HG03064 (cell line): Measurements from ENCODE around the gene PCGF1.

Experiments used
- ATAC-seq: cut with Tn5 transposase; IDR thresholded peaks from one replicate; pipeline ENCODE4 v1.9.1; 2021; ENCODE audit warnings: low read depth; ENCODE audit not compliant: unreplicated experiment

The PCGF1 gene

DNA sequence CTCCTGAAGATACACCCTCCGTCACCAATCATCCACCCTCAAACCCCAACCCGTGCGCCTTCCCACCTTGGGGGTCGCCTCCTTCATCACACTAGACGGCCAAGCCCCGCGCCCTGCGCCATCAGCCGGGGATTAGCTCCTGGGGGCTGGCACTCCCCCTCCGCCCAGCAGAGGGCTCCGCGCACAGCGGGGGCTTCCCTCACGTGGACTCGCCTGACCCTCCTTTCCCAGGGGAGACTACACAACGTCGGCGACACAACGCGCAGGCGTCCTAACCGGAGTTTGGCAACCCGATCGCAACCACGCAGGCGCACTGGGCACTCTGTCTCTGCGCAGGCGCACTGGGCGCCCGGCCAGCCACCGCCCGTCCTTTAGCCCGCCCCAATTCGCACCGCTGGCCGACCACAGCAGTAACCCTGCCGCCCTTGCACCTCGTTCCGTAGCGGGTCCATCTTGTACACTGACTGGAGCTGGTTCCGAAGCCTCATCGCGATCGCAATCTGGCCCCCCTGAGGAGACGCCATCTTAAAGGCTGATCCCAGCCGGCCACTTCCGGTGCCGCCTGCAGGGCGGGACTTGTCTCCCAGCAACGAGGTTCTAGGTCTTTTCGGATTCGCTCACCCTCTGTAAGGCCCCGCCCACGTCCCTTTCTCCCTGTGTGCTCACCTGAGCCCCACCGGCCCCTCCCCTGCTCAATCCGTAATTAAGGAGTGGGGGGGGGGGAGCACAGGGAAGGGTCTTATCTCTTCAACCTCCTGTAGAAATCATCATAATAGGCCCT, at the start of gene PCGF1:
Gene PCGF1, minus strand, starts transcription at position 551 of the 781 bp plus-strand sequence. Its CDS starts 27 bp downstream, at position 524.
- ATAC-seq: peak; percentile 80

DNA sequence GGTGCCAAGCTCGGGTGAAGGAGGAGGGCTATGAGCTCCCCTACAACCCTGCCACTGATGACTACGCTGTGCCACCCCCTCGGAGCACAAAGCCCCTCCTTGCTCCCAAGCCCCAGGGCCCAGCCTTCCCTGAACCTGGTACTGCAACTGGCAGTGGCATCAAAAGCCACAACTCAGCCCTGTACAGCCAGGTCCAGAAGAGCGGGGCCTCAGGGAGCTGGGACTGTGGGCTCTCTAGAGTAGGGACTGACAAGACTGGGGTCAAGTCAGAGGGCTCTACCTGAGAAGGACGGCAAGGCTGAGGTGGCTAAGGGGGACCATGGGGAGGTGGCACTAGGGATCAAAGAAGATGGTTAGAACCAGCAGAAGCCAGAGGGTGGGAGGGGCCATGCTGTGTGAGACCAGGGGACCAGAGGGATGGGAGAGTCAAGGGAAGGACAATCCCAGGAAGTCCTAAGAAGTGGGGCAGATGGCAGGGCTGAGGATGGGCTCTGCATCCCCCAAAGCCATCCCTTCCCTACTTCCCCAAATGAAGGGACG, 49.4 kb upstream of the PCGF1 start:
- ATAC-seq: no peak

DNA sequence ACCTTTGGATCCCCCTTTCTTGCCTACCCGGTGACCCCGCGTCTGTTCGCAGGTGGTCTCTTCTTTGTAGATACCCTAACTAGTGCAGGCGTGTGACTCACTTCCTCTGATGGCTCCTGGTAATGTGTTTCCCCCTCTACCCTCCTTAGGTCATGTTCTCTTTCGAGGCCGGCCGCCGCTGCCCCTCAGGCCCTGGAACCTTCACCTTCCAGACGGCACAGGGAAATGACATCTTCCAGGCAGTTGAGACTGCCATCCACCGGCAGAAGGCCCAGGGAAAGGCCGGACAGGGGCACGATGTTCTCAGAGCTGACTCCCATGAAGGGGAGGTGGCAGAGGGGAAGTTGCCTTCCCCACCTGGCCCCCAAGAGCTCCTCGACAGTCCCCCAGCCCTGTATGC, 48.7 kb upstream of the PCGF1 start:
- no peak for ATAC-seq

DNA sequence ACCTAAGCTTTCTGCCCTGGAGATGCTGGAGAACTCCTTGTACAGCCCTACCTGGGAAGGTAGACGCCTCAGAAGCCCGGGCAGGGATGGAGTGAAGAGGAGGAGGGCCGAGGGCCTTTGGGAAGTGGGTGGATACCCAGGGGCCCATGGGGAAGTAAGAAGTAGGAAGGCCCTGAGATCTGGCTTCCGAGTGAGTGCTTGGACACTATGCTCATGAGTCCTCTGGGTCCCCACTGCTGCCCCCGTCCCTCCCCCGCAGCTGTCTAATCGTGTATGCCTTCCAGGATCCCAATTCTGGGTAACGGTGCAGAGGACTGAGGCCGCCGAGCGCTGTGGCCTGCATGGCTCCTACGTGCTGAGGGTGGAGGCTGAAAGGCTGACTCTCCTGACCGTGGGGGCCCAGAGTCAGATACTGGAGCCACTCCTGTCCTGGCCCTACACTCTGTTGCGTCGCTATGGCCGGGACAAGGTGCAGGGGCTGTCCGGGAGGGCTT, 48.2 kb upstream of the PCGF1 start:
- no peak for ATAC-seq

DNA sequence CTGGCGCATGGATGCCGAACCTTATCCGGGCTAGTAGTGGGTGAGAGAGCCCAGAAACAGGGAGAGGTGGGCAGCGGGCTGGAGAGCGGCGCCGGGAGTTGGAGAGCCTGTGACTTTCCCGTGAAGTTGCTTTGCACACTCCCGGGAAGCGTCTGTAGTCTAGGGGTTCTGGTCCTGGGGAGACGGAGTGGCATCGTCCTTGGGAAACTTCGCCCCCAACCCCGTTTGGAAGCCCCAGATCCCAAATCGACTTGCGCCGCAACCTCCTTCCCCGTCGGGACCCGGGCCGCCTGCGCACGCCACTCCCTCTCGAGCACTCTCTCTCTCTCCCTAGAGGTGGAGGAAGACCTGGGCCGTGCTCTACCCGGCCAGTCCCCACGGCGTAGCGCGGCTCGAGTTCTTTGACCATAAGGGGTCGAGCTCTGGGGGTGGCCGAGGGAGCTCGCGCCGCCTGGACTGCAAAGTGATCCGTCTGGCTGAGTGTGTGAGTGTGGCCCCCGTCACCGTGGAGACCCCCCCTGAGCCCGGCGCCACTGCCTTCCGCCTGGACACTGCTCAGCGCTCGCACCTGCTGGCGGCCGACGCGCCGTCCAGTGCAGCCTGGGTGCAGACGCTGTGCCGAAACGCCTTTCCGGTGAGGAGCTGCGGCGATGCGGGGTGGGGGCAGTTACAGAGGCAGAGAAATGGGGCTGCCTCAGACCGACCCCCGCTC, 47.5 kb upstream of the PCGF1 start:
- ATAC-seq: no peak

DNA sequence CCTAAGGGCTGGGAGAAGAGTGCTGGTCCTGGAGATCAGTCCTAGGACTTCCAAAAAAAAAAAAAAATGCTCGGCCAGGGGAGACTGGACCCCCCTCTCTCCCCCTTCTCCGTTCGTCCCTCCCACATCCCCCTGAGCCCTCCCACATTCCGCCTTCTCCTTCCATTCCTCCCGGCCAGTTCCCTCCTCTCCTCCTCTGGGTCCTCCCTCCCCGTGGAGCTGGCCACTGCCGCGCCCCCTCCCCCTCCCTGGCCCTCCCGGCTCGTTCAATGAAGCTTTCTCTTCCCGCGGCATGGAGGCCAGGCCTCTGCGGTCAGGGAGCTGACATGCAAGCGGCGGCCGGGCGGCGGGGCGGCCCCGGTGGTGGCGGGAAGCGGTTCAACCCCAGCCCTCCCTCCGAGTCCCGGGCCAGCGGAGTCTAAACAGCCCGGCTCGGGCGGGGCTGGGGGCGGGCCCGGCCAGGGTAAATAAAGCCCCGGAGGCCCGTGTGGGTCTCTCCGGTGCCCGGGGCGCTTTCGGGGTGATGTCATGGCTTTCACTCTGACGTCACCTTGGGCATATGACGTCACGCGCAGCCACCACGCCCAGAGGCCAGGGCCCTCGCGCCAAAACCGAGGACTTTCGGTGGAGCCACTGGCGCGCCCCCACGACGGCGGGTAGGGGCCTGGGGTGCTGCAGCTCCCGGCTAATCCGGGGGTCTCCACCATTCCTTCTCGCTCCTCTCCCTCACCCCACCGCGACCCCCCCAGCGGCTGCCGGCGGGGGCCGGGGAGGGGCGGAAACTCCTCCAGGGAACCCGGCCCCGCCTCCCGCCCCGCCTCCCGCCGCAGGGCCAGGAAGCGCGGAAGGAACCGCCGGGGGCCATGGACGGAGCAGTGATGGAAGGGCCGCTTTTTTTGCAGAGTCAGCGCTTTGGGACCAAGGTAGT, 46.7 kb upstream of the PCGF1 start, which contains the start of the genes DOK1 and LOXL3:
Gene DOK1, plus strand, starts transcription at position 829 of the 928 bp plus-strand sequence. Its CDS starts 35 bp downstream, at position 864.
Gene LOXL3, minus strand, starts transcription at position 51 of the 928 bp plus-strand sequence. CDS start 1,308 bp downstream, outside the sequence.
- ATAC-seq: peak; percentile 55

DNA sequence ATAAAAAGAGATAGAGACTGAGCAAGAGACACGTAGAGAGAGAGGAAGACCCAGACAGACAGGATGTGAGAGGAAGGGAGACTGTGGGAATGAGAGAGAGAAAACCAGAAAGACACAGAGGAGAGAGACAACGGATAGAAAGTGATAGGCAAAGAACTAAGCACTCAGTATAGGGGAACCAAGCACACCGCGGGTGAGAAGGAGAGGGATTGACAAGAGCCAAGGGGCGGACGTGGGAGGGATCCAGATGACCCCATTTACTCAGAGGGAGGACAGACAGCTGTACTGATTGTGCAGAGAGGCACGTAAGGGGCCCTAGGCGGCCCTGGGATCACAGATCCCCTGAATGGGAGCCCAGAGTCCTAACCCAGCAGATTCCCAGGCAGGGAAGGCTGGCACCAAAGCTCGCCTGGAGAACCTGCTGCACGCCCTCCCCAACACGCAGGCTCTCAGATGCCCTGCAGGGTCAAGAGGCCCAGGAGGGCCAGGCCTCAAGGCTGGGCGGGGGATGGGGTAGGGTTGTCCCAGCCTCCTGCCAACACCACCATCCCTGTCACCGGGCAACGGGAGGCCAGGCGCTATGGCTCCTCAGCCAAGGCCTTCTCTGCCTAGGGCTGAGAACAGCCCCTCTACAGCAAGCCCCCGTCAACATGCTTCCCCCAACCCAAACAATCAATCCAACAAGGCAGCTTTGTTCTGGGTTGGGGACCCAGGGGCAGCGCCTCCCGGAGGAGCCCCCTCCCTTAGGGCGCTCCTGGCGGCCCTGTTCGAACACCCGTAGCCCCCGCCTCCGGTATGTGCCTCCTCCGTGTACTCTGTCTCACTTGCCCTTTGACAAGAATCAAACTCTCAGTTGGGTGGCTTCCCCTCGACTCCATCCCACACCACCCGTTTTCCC, 45.7 kb upstream of the PCGF1 start:
- no peak for ATAC-seq

DNA sequence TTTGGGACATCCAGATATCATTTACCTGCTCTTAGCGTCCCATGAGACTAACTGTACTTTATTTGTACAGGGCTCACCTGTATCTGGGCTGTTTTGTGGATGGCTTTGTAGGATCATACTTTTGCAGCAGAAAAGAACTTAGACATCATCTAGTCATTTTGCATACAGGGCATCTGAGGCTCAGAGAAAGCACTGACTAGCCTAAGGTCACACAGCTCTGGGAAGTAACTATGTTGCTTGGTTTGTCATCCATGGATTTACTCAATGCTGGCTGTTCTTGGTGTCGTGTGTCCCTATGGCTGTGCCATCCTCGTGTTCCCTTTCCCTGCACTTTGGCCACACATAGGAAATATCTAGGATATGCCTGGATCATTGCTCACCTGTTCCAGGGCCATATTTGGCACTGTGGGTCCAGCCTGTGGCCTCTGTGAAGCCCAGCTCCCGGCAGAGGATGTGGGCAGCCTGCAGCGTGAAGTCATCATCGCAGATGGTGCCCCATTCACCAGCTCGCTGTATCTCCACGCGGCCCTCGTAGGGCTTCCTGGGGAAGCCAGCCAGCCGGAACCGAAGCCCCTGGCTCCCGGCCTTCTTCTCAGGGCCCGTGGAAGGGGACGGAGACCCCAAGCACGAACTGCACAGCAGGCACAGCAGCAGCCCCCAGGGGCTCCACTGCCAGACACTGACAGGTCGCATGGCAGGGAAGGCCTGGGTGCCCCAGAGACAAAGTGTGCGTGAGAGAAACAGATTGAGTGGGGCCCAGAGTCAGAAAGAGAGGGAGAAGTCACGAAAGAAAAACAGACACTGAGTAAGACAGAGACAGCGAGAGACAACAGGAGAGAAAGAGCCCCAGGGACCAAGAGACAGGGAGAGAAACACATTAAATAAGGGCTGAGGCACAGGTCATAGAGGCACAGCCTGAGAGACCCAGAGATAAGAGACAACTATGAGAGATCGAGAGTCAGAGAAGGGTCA, 44.7 kb upstream of the PCGF1 start:
- ATAC-seq: no peak

DNA sequence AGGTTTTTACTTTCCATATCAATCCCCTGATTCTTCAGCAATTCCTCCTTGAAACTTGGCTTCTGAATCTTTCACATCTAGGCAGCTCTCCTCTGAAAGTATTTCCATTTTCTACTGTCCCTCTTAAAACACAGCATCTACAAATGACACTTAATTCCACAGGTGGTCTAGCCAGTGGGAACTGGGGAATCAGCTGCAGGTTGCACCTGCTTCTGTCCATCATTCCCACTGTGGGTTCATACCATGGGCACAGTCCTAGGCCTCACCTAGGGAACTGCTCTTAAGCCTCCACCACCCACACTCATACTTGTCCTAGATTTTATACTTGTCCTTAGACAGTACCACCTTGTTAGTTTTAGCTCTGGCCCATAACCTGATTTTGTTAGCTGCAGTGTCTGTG, 44.0 kb upstream of the PCGF1 start:
- ATAC-seq: no peak

DNA sequence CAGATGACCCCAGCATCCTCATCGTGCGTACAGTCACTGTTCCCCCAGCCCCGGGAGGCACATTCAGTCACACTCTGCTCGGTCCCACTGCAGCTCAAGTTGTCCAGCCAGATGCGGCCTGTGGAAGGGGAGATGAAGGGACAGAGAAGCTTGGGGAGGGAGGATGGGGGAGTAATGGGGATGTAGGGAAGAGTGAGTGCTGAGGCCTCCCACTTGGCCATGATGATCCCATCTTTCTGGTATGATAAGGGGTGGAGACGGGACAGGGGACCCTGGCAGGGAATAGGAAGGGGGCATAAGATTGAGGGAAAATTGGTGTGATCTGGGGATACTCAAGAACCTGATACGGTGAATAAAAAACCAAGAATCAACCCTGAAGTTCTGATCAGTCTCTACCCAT, 42.7 kb upstream of the PCGF1 start:
- ATAC-seq: no peak

DNA sequence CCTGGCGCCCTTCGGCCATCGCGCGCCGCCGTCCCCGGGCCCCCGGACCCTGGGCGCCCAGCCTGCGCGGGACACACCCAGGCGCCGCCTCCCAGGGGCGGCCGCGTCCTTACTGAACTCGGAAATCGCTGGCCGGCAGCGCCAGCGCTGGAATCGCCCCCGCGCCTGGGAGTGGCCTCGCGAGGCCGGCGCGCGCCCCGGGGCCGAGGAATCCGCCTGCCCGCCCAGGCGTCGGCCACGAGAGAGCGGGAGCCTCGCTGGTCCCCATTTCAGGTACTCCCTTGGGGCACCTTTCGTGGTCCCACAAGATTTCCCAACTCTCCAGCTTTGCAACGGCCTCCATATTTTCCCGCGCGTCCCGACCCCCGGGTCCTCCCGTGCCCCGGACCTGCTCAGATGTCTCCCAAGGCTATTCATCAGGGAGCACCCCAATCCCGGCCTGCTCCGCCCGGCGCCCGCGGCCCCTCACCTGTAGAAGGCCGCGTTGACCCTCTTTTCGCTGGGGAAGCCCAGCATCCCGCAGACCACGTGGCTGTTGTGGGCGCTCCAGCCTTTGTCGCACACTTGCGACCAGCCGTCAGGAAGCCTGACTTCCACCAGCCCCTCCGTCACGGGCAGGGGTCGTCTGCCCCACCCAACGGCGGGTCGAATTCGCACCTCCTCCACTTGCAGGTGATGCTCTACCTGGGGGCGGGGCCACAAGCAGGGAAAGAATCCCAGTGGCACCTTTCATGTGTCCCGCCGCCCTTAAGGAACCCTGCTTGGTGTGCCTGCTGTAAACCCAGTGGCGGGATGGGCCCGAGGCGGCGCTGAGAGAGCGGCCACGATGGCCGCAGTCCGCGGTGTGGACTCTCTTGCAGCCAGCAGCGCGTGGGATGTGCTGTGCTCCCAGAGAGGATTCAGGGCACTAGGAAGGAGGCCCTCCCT, 41.7 kb upstream of the PCGF1 start:
- ATAC-seq: no peak

DNA sequence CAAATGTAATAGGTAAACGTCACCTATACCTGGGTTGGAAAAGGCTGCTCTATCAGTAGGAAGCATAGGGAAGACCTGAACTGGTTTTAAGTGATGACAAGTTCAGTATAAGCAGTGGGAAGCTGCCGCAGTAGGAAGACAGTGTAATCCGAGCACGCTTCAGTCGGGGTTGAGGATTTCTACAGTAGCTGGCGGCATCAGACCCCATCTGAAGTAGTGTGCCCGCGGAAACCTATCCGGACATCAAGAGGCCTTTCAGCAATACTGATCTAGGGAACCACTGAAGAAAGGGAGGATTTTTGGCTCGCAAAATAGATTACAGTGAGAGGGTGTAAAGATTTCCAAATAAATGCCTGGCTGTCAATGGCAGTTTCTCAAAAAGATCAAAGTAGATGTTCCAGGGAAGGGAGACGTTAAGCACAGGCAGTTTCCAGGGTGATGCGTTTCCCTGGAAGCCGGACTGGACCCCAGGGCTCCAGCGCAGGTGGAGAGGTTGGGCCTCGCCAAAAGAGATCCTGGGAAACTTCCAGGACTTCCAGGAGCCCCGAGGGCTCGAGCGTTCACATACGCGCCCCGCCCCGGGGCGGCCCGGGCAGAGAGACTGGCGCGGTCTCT, 40.9 kb upstream of the PCGF1 start:
- ATAC-seq: no peak

DNA sequence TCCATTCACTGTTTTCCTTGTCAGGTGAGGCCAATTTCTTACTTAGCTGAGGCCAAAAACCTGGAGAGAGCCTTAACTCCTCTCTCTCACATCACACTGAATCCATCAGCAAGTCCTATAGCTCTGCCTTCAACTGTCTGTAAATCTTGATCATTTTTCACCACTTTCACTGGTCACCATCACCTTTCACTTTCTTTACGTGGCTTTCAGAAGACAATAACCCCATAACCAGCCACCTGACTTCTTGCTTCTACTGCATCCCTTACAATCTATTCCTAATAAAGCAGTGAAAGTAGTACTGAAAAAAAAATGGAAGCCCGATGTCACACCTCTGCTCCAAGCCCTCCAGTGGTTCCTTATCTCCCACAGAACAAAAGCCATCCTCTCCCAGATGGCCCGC, 38.5 kb upstream of the PCGF1 start:
- no peak for ATAC-seq

DNA sequence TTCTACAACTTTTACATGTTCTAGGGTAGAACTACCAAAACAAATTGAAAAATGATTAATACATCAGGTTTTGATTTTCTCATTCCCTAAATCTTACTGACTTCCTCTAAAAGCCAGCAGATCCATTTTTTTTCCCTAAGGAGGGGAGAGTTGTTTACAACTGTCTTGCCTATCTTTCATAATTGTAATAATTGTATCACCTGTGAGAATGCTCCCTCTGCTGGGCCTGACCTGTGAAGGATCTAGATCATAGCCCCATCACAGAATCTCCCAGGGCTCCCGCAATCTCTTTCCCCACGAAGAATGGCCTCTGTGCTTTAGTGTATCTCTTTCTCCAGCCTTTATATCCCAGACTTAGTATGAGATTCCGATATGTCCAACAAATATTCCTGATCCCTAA, 37.1 kb upstream of the PCGF1 start:
- ATAC-seq: no peak

DNA sequence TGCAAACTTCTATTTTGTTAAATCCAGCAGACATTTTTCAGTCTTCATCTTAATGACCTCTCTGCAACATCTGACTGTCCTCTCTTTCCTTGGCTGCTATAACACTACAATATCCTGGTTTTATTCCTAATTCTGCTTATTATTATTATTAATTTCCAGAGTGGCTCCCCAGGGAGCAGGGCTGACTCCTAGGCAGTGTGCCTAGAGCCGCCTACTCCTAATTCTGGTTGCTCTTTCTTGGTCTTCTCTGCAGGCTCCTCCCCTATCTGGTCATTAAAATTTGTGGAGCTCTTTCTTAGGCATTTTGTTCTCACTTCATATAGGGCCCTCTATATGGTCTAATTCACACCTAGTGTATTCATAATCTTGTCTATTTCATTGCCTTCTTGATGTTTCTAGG, 35.5 kb upstream of the PCGF1 start:
- ATAC-seq: no peak

DNA sequence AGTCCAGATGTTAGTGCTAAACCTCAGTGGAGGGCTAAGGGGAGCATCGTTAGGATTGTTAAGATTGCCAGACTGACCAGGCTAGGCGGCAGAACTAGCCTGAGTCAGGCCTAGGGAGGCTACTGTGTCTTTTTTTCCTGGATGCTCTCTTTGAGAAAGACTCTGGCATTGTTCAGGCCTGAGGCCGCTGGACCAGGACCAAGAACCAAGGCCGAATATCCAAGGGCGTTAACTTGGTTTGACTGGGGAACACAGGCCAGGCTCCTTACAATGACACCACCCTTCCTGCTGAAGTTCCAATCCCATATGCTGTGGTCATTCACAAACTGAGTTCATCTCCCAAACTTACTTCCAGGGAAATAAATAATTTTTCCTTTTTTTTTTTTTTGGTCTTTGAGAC, 32.8 kb upstream of the PCGF1 start:
- ATAC-seq: no peak

DNA sequence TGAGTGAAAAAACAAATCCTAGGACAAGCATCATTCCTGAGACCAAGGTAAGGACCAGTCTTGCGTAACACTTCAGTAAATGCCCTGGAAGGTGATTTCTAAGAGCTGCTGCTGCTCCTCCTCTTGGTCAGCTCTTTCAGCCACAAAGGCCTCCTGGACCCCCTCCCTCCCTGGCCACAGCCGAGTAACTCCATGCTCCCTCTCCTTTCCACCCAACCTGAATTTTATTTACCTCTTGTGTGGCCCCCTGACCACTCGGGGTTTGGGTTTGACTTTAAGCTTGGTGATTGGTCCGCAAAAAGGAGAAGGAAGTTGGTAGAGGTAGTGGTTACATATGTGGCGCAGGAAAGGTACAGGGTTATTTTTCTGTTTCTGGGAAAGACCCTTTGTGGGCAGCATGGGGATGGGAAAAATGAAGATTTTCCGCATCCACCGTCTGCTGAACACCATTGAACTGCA, 31.4 kb upstream of the PCGF1 start:
- no peak for ATAC-seq
